BE2C (cell line): Measurements from ENCODE around the gene PDX1.

Source experiments
- DNase-seq: peaks from one replicate; pipeline ENCODE4 v3.0.0-alpha.2; 2020
- H3K27me3 ChIP-seq: fragments of 250-450 bp; sonication (Bioruptor Pico); 2 replicates; pipeline ENCODE4 v1.5.1; 2020; ENCODE audit warnings: mild to moderate bottlenecking
- H3K36me3 ChIP-seq: fragments of 250-450 bp; sonication (Bioruptor Pico); 2 replicates; pipeline ENCODE4 v1.5.1; 2020; ENCODE audit warnings: mild to moderate bottlenecking
- H3K4me1 ChIP-seq: fragments of 250-450 bp; sonication (Bioruptor Pico); 2 replicates; pipeline ENCODE4 v1.5.1; 2020
- H3K4me3 ChIP-seq: 2 replicates; pipeline ENCODE4 v1.5.1; 2011; ENCODE audit warnings: low read depth, low read length
- H3K9me3 ChIP-seq: fragments of 250-450 bp; sonication (Bioruptor Pico); 2 replicates; pipeline ENCODE4 v1.5.1; 2020
- TF ChIP-seq, protein P1 (sequence below): IDR thresholded peaks from 2 replicates; pipeline ENCODE4 v1.5.1; 2012; ENCODE audit warnings: mild to moderate bottlenecking, low read depth, low read length

The PDX1 gene

DNA sequence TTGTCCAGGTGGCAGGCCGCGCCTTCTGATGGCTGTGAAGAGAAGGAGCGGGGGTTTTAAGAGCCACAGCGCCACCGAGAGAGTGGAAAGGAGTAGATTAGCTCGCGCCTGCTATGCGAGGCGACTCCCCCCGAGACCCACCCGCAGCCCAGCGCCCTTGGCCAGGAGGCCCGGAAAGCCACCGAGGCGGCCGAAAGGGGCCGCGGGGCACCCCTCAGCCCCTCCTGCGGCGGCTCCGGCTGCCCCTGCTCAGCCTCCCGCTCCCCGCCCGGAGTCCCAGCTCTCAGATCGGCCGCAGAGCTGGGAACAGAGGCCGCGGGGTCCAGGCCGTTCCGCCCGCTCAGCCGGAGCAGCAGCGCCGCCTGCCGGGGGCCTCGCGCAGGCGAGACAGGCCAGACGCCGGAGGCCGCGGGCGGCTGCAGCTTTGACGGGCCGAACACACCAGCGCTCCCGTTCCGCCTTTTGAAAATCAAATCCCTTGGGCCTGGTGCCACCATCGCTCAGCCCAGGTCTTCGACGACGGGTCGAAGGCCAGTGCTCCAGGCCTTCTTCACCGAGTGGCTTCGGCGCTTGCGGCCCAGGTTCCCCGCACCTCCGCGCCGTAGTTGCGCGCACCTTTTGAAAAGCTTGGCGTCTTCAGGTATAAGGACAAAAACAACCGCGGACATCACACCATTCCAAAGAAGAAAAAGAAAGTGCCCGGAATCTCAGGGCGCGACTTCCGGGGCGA, 34.0 kb downstream of the PDX1 start:
- Histone ChIP-seq H3K36me3 (no peaks in the 10 kb centered on the region), H3K9me3 (no peaks in the 10 kb centered on the region), H3K4me3 (peak overlapping the region; percentile 47), H3K4me1 (no peaks in the 10 kb centered on the region), H3K27me3 (peaks cover 80% of the 10 kb centered on the region)
- TF ChIP-seq, protein P1, sequence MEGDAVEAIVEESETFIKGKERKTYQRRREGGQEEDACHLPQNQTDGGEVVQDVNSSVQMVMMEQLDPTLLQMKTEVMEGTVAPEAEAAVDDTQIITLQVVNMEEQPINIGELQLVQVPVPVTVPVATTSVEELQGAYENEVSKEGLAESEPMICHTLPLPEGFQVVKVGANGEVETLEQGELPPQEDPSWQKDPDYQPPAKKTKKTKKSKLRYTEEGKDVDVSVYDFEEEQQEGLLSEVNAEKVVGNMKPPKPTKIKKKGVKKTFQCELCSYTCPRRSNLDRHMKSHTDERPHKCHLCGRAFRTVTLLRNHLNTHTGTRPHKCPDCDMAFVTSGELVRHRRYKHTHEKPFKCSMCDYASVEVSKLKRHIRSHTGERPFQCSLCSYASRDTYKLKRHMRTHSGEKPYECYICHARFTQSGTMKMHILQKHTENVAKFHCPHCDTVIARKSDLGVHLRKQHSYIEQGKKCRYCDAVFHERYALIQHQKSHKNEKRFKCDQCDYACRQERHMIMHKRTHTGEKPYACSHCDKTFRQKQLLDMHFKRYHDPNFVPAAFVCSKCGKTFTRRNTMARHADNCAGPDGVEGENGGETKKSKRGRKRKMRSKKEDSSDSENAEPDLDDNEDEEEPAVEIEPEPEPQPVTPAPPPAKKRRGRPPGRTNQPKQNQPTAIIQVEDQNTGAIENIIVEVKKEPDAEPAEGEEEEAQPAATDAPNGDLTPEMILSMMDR, result peak; percentile 80
- peak; percentile 88 for DNase-seq

DNA sequence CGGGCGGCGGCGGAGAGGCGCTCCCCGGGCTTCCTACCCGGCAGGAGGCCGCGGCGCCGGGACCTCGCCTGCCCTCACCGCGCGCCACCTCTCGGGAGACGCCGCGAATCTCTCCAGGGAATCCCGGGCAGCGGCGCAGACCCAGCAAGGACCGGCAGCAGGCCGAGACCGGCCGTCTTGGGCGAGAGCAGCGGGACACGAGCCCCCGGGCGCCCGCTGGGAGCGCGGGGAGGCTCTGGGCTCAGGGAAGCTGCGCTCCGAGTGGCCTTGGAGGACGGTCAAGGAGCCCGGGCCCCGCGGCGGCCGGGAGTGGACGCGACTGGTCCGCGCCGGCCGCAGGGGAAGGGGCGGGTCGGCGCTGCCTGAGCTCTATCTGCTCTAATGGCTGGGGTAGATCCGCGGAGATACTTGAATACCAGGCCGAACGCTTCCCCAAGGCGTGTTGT, 34.6 kb downstream of the PDX1 start:
- no peak for DNase-seq
- H3K36me3 ChIP-seq, result no peaks in the 10 kb centered on the region
- no peak overlapping the region for H3K4me3 ChIP-seq
- peaks cover 86% of the 10 kb centered on the region for H3K27me3 ChIP-seq
- H3K9me3 ChIP-seq, result no peaks in the 10 kb centered on the region
- TF ChIP-seq, protein P1, result no peak
- no peaks in the 10 kb centered on the region for H3K4me1 ChIP-seq

DNA sequence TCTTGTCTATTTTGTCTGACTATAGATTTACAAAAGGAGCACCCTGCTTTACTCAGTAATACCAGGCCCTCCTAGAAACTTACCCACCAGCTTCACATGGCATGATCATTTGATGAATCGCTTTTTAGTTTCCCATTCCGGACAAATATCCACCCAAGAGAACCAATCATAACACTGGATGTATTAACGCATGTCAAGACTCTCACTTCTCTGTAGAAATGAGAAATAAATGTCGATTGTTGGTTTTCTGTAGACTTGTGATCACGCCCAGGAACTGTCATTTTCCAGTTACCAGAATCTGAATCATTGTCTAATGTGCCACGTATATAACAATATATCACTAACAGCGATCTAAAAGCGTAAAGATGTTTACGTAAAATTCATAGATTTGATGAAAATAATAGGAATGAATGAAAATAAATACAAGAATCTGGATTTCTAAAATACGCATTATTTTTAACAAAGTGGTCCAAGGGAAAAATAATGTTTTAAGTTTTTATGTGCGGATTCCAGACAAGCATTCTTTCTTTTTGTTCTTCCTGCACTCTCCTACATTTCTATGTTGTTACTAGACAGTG, 35.3 kb downstream of the PDX1 start:
- Histone ChIP-seq H3K4me1 (no peaks in the 10 kb centered on the region), H3K36me3 (no peaks in the 10 kb centered on the region), H3K4me3 (no peak overlapping the region), H3K9me3 (no peaks in the 10 kb centered on the region), H3K27me3 (peaks cover 92% of the 10 kb centered on the region)
- no peak for DNase-seq
- TF ChIP-seq, protein P1, result no peak

DNA sequence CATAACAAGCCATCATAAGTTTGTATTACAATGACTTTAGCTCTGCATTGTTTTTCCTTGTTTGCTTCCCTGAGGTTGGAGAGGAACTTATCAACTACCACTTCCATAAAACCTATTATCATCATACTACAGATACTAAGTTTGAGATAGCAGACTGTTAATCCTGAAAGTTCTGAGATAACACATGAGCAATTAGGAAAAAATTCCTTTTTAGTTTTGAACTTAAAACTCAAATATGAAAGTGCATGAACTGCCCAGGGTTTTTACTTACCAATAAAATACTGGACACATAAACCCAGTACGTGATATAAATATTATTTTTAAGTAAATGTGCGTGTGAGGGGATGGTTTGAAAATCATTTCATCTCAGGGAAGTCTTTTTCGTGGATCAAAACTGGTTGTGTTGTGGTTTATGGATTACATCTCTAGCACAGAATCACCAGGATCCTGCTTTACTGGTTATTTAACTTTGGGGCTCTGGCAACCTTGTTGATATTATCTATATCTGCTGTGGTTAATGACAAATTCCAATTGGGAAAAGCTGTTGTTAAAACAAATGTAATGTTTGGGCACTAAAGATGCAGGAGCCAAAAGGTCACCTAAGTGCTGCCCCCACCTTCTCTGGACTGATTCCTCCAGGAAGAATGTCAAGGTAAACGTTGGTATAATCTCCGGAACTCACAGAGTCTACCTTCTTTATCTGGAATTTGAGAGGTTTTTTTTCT, 36.9 kb downstream of the PDX1 start:
- H3K4me1 ChIP-seq, result no peaks in the 10 kb centered on the region

DNA sequence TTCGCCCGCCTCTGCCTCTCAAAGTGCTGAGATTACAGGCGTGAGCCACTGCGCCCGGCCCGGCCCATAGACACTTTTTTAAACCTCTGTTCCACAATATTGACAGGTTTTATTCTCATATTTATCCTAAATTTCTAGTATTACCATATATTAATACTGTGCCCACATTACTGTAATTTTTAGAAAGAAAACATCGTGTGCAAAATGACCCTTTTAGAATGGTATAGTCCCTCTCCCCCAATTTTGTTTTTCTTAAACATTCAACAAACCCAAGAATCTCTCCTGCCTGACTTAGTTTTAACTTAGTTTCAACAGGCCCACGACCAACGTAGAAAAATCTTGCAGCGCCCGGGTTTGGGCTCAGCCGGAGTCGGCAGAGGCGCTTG, 40.2 kb downstream of the PDX1 start:
- Histone ChIP-seq H3K4me1 (no peaks in the 10 kb centered on the region), H3K4me3 (no peak overlapping the region), H3K9me3 (no peaks in the 10 kb centered on the region), H3K36me3 (no peaks in the 10 kb centered on the region), H3K27me3 (peaks cover 96% of the 10 kb centered on the region)
- DNase-seq, result no peak
- TF ChIP-seq, protein P1, result no peak

More for the DNA sequence above, 36.9 kb downstream of the PDX1 start:
- Histone ChIP-seq H3K36me3 (no peaks in the 10 kb centered on the region), H3K27me3 (peaks cover 97% of the 10 kb centered on the region), H3K4me3 (no peak overlapping the region), H3K9me3 (no peaks in the 10 kb centered on the region)
- DNase-seq, result no peak
- TF ChIP-seq, protein P1, result no peak
